Measurements from ENCODE around the gene QRICH1. TPM values are rescaled to one million over a fixed set of nuclear protein-coding genes. Genes with fewer than 3 reads are reported as not detected.

QRICH1 gene
- total RNA-seq, 1 experiment from 2014 or later = 123 TPM

DNA sequence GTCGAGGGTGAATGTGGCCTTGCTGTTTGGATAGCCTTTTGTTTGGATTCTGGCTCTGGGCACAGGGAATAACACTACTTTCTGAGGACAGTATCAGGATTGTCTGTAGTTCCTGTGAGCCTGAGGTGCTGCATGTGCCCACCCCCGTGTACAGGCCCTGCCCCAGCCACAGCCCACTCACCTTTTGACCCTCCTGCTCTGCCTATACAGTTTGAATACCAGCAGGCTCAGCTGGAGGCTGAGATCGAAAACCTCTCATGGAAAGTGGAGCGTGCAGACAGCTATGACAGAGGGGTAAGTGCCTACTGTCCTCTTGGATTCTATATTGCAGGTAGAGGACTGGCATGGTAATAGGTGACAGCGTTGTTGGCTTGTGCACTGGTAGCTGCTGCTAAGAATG is 111.2 kb downstream of the QRICH1 start (continued):
- TF ChIP-seq, protein P1, sequence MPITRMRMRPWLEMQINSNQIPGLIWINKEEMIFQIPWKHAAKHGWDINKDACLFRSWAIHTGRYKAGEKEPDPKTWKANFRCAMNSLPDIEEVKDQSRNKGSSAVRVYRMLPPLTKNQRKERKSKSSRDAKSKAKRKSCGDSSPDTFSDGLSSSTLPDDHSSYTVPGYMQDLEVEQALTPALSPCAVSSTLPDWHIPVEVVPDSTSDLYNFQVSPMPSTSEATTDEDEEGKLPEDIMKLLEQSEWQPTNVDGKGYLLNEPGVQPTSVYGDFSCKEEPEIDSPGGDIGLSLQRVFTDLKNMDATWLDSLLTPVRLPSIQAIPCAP (CRISPR knock-in tag; IDR thresholded peaks at IDR 0.05) = no peak
- no peak for TF ChIP-seq ZNF138 (CRISPR knock-in tag; conservative IDR thresholded peaks at IDR 0.05)
- TF ChIP-seq, protein P2, sequence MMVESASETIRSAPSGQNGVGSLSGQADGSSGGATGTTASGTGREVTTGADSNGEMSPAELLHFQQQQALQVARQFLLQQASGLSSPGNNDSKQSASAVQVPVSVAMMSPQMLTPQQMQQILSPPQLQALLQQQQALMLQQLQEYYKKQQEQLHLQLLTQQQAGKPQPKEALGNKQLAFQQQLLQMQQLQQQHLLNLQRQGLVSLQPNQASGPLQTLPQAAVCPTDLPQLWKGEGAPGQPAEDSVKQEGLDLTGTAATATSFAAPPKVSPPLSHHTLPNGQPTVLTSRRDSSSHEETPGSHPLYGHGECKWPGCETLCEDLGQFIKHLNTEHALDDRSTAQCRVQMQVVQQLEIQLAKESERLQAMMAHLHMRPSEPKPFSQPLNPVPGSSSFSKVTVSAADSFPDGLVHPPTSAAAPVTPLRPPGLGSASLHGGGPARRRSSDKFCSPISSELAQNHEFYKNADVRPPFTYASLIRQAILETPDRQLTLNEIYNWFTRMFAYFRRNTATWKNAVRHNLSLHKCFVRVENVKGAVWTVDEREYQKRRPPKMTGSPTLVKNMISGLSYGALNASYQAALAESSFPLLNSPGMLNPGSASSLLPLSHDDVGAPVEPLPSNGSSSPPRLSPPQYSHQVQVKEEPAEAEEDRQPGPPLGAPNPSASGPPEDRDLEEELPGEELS (CRISPR knock-in tag; IDR thresholded peaks at IDR 0.05) = no peak
- TF ChIP-seq, protein P3, sequence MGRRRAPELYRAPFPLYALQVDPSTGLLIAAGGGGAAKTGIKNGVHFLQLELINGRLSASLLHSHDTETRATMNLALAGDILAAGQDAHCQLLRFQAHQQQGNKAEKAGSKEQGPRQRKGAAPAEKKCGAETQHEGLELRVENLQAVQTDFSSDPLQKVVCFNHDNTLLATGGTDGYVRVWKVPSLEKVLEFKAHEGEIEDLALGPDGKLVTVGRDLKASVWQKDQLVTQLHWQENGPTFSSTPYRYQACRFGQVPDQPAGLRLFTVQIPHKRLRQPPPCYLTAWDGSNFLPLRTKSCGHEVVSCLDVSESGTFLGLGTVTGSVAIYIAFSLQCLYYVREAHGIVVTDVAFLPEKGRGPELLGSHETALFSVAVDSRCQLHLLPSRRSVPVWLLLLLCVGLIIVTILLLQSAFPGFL (CRISPR knock-in tag; IDR thresholded peaks at IDR 0.05; ENCODE audit: borderline replicate concordance) = no peak
- TF ChIP-seq ZNF671 (CRISPR knock-in tag; IDR thresholded peaks at IDR 0.05) = no peak
- no peak for TF ChIP-seq GTF2I (CRISPR knock-in tag; conservative IDR thresholded peaks at IDR 0.05)
- no peak for TF ChIP-seq NFYB (CRISPR knock-in tag; conservative IDR thresholded peaks at IDR 0.05; ENCODE audit: low read depth)

DNA sequence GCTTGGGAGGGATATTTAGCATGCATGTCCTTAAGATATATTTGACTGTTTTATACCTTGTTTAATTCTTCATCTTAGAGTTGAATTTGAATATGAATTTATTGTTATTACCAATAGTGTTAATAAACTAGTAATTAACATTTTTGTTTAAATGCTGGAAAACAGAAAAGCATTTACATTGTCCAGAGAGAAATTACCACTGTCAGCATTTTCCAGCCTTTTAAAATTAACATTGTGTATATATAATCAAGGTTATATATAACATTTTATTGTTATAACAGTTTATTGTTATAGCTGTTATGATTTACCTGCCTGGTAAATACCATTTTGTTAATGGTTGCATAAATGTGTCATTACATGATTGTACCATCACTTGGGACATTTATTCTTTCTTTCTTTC is 111.9 kb downstream of the QRICH1 start:
- H3K4me3 Mint-ChIP-seq = no peak overlapping the region
- no peak overlapping the region for H3K27ac Mint-ChIP-seq
- H3K27me3 Mint-ChIP-seq (ENCODE audit: low read depth) = no peaks in the 10 kb centered on the region
- TF ChIP-seq PRRX2 (CRISPR knock-in tag; IDR thresholded peaks at IDR 0.05) (no peak), FOXP1 (CRISPR knock-in tag; IDR thresholded peaks at IDR 0.05; ENCODE audit: borderline replicate concordance) (no peak), EMX1 (CRISPR knock-in tag; IDR thresholded peaks at IDR 0.05) (no peak), ZNF121 (CRISPR knock-in tag; IDR thresholded peaks at IDR 0.05) (no peak), NFATC4 (CRISPR knock-in tag; IDR thresholded peaks at IDR 0.05) (no peak), ZNF423 (CRISPR knock-in tag; IDR thresholded peaks at IDR 0.05) (no peak), GTF2I (CRISPR knock-in tag; conservative IDR thresholded peaks at IDR 0.05) (no peak)
- TF ChIP-seq, protein P4, sequence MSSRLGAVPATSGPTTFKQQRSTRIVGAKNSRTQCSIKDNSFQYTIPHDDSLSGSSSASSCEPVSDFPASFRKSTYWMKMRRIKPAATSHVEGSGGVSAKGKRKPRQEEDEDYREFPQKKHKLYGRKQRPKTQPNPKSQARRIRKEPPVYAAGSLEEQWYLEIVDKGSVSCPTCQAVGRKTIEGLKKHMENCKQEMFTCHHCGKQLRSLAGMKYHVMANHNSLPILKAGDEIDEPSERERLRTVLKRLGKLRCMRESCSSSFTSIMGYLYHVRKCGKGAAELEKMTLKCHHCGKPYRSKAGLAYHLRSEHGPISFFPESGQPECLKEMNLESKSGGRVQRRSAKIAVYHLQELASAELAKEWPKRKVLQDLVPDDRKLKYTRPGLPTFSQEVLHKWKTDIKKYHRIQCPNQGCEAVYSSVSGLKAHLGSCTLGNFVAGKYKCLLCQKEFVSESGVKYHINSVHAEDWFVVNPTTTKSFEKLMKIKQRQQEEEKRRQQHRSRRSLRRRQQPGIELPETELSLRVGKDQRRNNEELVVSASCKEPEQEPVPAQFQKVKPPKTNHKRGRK (CRISPR knock-in tag; IDR thresholded peaks at IDR 0.05; ENCODE audit: borderline replicate concordance) = no peak
- TF ChIP-seq, protein P5, sequence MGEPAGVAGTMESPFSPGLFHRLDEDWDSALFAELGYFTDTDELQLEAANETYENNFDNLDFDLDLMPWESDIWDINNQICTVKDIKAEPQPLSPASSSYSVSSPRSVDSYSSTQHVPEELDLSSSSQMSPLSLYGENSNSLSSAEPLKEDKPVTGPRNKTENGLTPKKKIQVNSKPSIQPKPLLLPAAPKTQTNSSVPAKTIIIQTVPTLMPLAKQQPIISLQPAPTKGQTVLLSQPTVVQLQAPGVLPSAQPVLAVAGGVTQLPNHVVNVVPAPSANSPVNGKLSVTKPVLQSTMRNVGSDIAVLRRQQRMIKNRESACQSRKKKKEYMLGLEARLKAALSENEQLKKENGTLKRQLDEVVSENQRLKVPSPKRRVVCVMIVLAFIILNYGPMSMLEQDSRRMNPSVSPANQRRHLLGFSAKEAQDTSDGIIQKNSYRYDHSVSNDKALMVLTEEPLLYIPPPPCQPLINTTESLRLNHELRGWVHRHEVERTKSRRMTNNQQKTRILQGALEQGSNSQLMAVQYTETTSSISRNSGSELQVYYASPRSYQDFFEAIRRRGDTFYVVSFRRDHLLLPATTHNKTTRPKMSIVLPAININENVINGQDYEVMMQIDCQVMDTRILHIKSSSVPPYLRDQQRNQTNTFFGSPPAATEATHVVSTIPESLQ (CRISPR knock-in tag; IDR thresholded peaks at IDR 0.05) = no peak
- TF ChIP-seq, protein P6, sequence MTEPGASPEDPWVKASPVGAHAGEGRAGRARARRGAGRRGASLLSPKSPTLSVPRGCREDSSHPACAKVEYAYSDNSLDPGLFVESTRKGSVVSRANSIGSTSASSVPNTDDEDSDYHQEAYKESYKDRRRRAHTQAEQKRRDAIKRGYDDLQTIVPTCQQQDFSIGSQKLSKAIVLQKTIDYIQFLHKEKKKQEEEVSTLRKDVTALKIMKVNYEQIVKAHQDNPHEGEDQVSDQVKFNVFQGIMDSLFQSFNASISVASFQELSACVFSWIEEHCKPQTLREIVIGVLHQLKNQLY (CRISPR knock-in tag; IDR thresholded peaks at IDR 0.05) = no peak
- TF ChIP-seq, protein P7, sequence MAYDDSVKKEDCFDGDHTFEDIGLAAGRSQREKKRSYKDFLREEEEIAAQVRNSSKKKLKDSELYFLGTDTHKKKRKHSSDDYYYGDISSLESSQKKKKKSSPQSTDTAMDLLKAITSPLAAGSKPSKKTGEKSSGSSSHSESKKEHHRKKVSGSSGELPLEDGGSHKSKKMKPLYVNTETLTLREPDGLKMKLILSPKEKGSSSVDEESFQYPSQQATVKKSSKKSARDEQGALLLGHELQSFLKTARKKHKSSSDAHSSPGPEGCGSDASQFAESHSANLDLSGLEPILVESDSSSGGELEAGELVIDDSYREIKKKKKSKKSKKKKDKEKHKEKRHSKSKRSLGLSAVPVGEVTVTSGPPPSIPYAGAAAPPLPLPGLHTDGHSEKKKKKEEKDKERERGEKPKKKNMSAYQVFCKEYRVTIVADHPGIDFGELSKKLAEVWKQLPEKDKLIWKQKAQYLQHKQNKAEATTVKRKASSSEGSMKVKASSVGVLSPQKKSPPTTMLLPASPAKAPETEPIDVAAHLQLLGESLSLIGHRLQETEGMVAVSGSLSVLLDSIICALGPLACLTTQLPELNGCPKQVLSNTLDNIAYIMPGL (CRISPR knock-in tag; IDR thresholded peaks at IDR 0.05) = no peak
- TF ChIP-seq, protein P8, sequence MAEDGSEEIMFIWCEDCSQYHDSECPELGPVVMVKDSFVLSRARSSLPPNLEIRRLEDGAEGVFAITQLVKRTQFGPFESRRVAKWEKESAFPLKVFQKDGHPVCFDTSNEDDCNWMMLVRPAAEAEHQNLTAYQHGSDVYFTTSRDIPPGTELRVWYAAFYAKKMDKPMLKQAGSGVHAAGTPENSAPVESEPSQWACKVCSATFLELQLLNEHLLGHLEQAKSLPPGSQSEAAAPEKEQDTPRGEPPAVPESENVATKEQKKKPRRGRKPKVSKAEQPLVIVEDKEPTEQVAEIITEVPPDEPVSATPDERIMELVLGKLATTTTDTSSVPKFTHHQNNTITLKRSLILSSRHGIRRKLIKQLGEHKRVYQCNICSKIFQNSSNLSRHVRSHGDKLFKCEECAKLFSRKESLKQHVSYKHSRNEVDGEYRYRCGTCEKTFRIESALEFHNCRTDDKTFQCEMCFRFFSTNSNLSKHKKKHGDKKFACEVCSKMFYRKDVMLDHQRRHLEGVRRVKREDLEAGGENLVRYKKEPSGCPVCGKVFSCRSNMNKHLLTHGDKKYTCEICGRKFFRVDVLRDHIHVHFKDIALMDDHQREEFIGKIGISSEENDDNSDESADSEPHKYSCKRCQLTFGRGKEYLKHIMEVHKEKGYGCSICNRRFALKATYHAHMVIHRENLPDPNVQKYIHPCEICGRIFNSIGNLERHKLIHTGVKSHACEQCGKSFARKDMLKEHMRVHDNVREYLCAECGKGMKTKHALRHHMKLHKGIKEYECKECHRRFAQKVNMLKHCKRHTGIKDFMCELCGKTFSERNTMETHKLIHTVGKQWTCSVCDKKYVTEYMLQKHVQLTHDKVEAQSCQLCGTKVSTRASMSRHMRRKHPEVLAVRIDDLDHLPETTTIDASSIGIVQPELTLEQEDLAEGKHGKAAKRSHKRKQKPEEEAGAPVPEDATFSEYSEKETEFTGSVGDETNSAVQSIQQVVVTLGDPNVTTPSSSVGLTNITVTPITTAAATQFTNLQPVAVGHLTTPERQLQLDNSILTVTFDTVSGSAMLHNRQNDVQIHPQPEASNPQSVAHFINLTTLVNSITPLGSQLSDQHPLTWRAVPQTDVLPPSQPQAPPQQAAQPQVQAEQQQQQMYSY (CRISPR knock-in tag; IDR thresholded peaks at IDR 0.05) = no peak
- ATAC-seq = no peak
- peaks cover 45% of the 10 kb centered on the region for H3K36me3 Mint-ChIP-seq
- POLR2A ChIA-PET = no interaction called here
- H3K4me1 Mint-ChIP-seq = no peaks in the 10 kb centered on the region
- no peak for DNase-seq (ENCODE audit: low spot score)
- no peaks in the 10 kb centered on the region for H3K9me3 Mint-ChIP-seq
- CTCF ChIA-PET = no interaction called here

Data from WTC11 (cell line).